KMS-11 (cell line): ENCODE data around the gene GRIN2C.

ENCODE experiments used
- H2AFZ ChIP-seq: fragments of 200-600 bp; sonication (generic); 2 replicates; pipeline ENCODE4 v1.6.1; 2016; ENCODE audit warnings: antibody characterized with exemption, mixed run types, low read depth
- H3K27ac ChIP-seq: fragments of 200-600 bp; sonication (generic); 2 replicates; pipeline ENCODE4 v1.6.1; 2016; ENCODE audit warnings: mild to moderate bottlenecking, mixed run types
- H3K27me3 ChIP-seq: fragments of 200-600 bp; sonication (generic); 2 replicates; pipeline ENCODE4 v1.6.1; 2017; ENCODE audit warnings: mild to moderate bottlenecking, low read depth, mixed run types, moderate library complexity; ENCODE audit not compliant: insufficient read depth
- H3K36me3 ChIP-seq: fragments of 200-600 bp; sonication (generic); 2 replicates; pipeline ENCODE4 v1.6.1; 2017; ENCODE audit warnings: mild to moderate bottlenecking, mixed run types; ENCODE audit not compliant: insufficient read depth
- H3K4me1 ChIP-seq: fragments of 200-600 bp; sonication (generic); 2 replicates; pipeline ENCODE4 v1.6.1; 2016; ENCODE audit warnings: mild to moderate bottlenecking, low read depth, mixed run types; ENCODE audit not compliant: poor library complexity, severe bottlenecking
- H3K4me2 ChIP-seq: fragments of 200-600 bp; sonication (generic); 2 replicates; pipeline ENCODE4 v1.7.0; 2016; ENCODE audit warnings: mild to moderate bottlenecking, mixed run types
- H3K4me3 ChIP-seq: fragments of 200-600 bp; sonication (generic); IDR thresholded peaks from 2 replicates; pipeline ENCODE4 v1.6.1; 2017; ENCODE audit warnings: low read depth, low read length, mixed read lengths; ENCODE audit not compliant: insufficient read depth
- H3K79me2 ChIP-seq: fragments of 200-600 bp; sonication (generic); 2 replicates; pipeline ENCODE4 v1.6.1; 2016; ENCODE audit warnings: low read depth, mixed run types; ENCODE audit not compliant: insufficient read depth
- H3K9ac ChIP-seq: fragments of 200-600 bp; sonication (generic); 2 replicates; pipeline ENCODE4 v1.6.1; 2016; ENCODE audit warnings: mild to moderate bottlenecking, mixed run types
- H4K20me1 ChIP-seq: fragments of 200-600 bp; sonication (generic); 2 replicates; pipeline ENCODE4 v1.6.1; 2016; ENCODE audit warnings: mild to moderate bottlenecking, mixed run types; ENCODE audit not compliant: insufficient read depth
- TF ChIP-seq, protein P1 (sequence below): fragments of 200-600 bp; sonication (generic); conservative IDR thresholded peaks from 2 replicates; pipeline ENCODE4 v1.6.1; 2017; ENCODE audit warnings: low read depth, mild to moderate bottlenecking, antibody characterized with exemption, low read length, moderate library complexity, mixed read lengths

GRIN2C gene

DNA sequence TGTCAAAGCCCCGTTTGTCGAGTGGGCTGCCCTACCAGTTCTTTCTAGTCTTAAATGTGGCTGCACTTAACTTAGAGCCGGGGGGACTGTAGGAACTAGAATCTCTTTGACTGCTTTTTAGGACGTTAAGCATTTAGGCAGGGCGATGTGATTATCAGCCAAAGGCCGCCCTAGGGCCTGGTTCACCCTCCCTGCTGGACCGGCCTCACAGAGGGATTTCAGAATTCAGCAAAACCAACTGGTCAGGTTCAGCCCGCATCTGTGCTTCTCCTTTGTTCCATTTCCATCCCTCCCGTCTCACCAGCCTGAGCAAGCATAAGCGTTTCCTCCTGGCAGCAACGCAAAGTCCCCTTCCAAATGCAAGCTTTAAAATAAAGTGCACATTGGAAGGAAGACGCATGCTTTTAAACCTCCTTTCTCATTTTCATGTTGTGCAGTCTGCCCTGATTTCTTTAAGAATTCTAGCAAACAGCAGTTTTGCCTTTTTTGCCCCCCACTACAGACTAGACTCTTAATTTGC lies 67.0 kb downstream of the GRIN2C start:
- Histone ChIP-seq H3K4me2 (no peak overlapping the region), H3K27me3 (no peaks in the 10 kb centered on the region), H3K36me3 (no peaks in the 10 kb centered on the region), H3K27ac (no peak overlapping the region), H2AFZ (no peak overlapping the region), H3K4me1 (peaks cover 5% of the 10 kb centered on the region), H4K20me1 (no peaks in the 10 kb centered on the region), H3K4me3 (no peak overlapping the region), H3K9ac (no peak overlapping the region), H3K79me2 (no peaks in the 10 kb centered on the region)
- TF ChIP-seq, protein P1, sequence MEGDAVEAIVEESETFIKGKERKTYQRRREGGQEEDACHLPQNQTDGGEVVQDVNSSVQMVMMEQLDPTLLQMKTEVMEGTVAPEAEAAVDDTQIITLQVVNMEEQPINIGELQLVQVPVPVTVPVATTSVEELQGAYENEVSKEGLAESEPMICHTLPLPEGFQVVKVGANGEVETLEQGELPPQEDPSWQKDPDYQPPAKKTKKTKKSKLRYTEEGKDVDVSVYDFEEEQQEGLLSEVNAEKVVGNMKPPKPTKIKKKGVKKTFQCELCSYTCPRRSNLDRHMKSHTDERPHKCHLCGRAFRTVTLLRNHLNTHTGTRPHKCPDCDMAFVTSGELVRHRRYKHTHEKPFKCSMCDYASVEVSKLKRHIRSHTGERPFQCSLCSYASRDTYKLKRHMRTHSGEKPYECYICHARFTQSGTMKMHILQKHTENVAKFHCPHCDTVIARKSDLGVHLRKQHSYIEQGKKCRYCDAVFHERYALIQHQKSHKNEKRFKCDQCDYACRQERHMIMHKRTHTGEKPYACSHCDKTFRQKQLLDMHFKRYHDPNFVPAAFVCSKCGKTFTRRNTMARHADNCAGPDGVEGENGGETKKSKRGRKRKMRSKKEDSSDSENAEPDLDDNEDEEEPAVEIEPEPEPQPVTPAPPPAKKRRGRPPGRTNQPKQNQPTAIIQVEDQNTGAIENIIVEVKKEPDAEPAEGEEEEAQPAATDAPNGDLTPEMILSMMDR: no peak
